ENCODE results near the gene SGSM2.
A peak's percentile ranks its signal among the peaks of the same experiment; 100 is the strongest.

The SGSM2 gene

DNA sequence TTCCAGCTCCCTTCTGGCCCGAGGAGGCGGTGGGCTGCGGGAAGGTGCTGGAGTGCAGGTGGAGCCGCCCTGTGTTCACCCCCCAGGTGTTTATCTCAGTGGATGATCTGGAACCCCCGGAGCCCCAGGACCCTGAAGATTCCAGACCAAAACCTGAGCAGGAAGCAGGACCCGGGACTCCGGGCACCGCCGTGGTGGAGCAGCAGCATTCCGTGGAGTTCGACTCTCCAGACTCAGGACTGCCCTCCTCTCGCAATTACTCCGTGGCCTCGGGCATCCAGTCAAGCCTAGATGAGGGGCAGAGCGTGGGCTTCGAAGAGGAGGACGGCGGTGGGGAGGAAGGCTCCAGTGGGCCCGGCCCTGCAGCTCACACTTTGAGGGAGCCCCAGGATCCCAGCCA, 38.1 kb downstream of the SGSM2 start:
- Mint-ChIP-seq H3K27me3 (ENCODE audit: low read depth, poor library complexity) (no peaks in the 10 kb centered on the region), H3K27ac (peak overlapping the region; percentile 9), H3K4me1 (peaks cover 12% of the 10 kb centered on the region), H3K36me3 (ENCODE audit: low read depth) (peaks cover 13% of the 10 kb centered on the region), H3K4me3 (no peak overlapping the region), H3K9me3 (no peaks in the 10 kb centered on the region)
- TF ChIP-seq, protein P1, sequence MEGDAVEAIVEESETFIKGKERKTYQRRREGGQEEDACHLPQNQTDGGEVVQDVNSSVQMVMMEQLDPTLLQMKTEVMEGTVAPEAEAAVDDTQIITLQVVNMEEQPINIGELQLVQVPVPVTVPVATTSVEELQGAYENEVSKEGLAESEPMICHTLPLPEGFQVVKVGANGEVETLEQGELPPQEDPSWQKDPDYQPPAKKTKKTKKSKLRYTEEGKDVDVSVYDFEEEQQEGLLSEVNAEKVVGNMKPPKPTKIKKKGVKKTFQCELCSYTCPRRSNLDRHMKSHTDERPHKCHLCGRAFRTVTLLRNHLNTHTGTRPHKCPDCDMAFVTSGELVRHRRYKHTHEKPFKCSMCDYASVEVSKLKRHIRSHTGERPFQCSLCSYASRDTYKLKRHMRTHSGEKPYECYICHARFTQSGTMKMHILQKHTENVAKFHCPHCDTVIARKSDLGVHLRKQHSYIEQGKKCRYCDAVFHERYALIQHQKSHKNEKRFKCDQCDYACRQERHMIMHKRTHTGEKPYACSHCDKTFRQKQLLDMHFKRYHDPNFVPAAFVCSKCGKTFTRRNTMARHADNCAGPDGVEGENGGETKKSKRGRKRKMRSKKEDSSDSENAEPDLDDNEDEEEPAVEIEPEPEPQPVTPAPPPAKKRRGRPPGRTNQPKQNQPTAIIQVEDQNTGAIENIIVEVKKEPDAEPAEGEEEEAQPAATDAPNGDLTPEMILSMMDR (IDR thresholded peaks at IDR 0.05), result no peak
- DNase-seq, result no peak

DNA sequence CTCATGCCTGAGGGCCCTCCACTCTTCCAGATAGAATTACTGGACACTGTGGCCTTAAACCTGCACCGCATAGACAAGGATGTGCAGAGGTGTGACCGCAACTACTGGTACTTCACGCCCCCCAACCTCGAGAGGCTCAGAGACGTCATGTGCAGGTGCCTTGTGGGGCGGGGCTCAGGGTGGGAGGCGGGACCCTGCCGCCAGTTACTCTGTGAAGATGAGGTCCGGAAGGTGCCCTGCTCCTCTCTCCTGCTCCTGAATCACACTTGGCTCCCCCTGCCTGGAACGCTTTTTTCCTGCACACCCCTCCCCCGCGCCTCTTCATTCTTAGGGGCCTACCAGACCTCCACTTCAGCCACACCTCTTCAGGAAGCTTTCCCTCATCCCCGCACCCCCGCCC, 38.8 kb downstream of the SGSM2 start:
- H3K9me3 Mint-ChIP-seq, result no peaks in the 10 kb centered on the region
- H3K27ac Mint-ChIP-seq, result peak overlapping the region; percentile 51
- no peaks in the 10 kb centered on the region for H3K27me3 Mint-ChIP-seq (ENCODE audit: low read depth, poor library complexity)
- no peak for DNase-seq
- H3K4me1 Mint-ChIP-seq, result peaks cover 12% of the 10 kb centered on the region
- no peak overlapping the region for H3K4me3 Mint-ChIP-seq
- TF ChIP-seq, protein P1 (IDR thresholded peaks at IDR 0.05), result no peak
- H3K36me3 Mint-ChIP-seq (ENCODE audit: low read depth), result peaks cover 13% of the 10 kb centered on the region

DNA sequence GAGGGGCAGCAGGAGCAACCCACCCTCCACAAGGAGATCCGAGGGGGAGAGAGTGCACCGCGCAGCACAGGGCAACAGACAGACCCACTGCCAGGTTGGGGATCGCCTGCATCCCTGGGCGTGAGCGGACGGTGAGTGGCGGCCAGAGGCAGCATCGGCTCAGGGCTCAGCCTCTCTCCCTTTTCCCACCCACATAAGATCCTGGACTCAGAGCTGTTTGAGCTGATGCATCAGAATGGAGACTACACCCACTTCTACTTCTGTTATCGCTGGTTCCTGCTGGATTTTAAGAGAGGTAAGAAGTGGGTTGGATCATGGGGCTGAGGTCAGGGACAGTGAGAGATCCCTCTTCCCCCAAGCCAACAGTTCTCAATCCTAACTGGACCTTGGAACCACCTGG, 40.4 kb downstream of the SGSM2 start:
- peaks cover 13% of the 10 kb centered on the region for H3K36me3 Mint-ChIP-seq (ENCODE audit: low read depth)

DNA sequence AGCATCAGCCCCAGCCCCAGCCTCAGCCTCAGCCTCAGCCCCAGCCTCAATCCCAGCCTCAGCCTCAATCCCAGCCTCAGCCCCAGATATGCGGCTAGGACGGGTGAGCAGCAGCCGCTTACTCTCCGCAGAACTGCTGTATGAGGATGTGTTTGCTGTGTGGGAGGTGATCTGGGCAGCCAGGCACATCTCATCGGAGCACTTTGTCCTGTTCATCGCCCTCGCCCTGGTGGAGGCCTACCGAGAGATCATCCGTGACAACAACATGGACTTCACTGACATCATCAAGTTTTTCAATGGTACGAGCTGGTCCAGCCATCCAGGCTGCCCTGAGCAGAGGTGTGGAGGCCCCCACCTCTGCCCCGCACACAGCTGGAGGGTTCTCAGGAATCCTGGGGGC, 41.6 kb downstream of the SGSM2 start:
- no peak for DNase-seq
- H3K27ac Mint-ChIP-seq, result peak overlapping the region; percentile 61
- no peak overlapping the region for H3K4me3 Mint-ChIP-seq
- H3K36me3 Mint-ChIP-seq (ENCODE audit: low read depth), result peaks cover 13% of the 10 kb centered on the region
- peaks cover 26% of the 10 kb centered on the region for H3K4me1 Mint-ChIP-seq
- H3K27me3 Mint-ChIP-seq (ENCODE audit: low read depth, poor library complexity), result no peaks in the 10 kb centered on the region
- TF ChIP-seq, protein P1 (IDR thresholded peaks at IDR 0.05), result no peak
- no peaks in the 10 kb centered on the region for H3K9me3 Mint-ChIP-seq

More for the DNA sequence above, 40.4 kb downstream of the SGSM2 start:
- no peak for DNase-seq
- Mint-ChIP-seq H3K27me3 (ENCODE audit: low read depth, poor library complexity) (no peaks in the 10 kb centered on the region), H3K27ac (no peak overlapping the region), H3K4me1 (peaks cover 14% of the 10 kb centered on the region), H3K4me3 (no peak overlapping the region), H3K9me3 (no peaks in the 10 kb centered on the region)
- TF ChIP-seq, protein P1 (IDR thresholded peaks at IDR 0.05), result no peak

DNA sequence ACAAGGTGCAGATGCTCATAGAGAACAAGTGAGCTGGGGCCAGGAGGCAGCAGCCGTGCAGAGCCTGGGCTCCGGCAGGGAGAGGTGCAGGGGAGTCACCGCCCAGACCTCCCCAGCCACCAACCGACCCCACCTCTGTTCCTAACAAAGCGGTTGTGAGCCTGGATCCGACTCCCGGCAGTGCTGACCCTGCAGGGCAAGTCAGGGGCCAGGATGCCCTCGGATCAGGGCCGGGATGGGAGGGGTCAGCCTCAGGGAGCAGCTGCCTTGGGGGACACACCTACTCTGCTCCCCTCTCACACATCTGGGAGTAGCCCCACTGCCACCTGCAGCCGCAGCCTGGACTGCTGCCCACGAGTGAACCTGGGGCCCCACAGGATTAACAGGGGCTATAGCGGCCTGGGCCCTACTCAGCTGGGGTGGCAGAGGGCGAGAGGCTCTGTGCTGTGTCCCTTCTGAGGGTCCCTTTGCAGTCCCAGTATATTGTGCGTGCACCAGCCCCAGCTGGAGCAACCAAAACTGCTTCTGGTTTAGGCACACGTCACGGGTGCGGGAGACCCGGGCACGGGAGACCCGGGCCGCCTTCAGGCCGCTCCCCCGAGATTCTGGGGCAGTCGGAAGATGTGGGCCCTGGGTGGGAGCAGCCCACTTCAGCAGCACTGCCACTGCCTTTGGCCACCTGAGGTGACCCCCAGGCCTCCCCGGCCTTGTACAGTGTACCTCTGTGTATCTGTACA, 42.4 kb downstream of the SGSM2 start:
- peaks cover 34% of the 10 kb centered on the region for H3K4me1 Mint-ChIP-seq
- TF ChIP-seq, protein P1 (IDR thresholded peaks at IDR 0.05), result no peak
- H3K27ac Mint-ChIP-seq, result no peak overlapping the region
- H3K4me3 Mint-ChIP-seq, result no peak overlapping the region
- peaks cover 10% of the 10 kb centered on the region for H3K36me3 Mint-ChIP-seq (ENCODE audit: low read depth)
- no peaks in the 10 kb centered on the region for H3K9me3 Mint-ChIP-seq
- H3K27me3 Mint-ChIP-seq (ENCODE audit: low read depth, poor library complexity), result no peaks in the 10 kb centered on the region
- no peak for DNase-seq

All from nephron progenitor cell (in vitro differentiated cells).